HG03378 (cell line): ENCODE data around the gene THAP11.
"Not testable (repeated sequence)": the region's sequence is repeated elsewhere in the genome, so short reads cannot be mapped to it uniquely, and the experiment has no call there.

ENCODE experiments used
- ATAC-seq: cut with Tn5 transposase; IDR thresholded peaks from one replicate; pipeline ENCODE4 v1.9.1; 2021; ENCODE audit warnings: mild to moderate bottlenecking, moderate library complexity; ENCODE audit not compliant: unreplicated experiment

Gene THAP11

GRCh38 chr16:67834242-67834614 lies 7.9 kb upstream of the THAP11 start:
- ATAC-seq = no peak

- not testable (repeated sequence) for ATAC-seq
Measured at GRCh38 chr16:67837190-67837589, 4.9 kb upstream of the THAP11 start.

- no peak for ATAC-seq
Measured at GRCh38 chr16:67837811-67838210, 4.3 kb upstream of the THAP11 start.

GRCh38 chr16:67841198-67841815 lies 813 bp upstream of the THAP11 start:
- ATAC-seq = no peak

GRCh38 chr16:67842509-67843342 lies 606 bp downstream of the THAP11 start:
- ATAC-seq = no peak

GRCh38 chr16:67843343-67843765 lies 1.2 kb downstream of the THAP11 start:
- ATAC-seq = no peak

GRCh38 chr16:67844497-67844896 lies 2.4 kb downstream of the THAP11 start:
- ATAC-seq = no peak

- ATAC-seq = no peak
Measured at GRCh38 chr16:67845291-67846062, 3.4 kb downstream of the THAP11 start.

- no peak for ATAC-seq
Measured at GRCh38 chr16:67846063-67846319, 3.9 kb downstream of the THAP11 start.

- peak; percentile 50 for ATAC-seq
Measured at GRCh38 chr16:67846320-67847063, 4.4 kb downstream of the THAP11 start, which contains the start of gene NUTF2. TSS of gene NUTF2 (plus strand) at chr16:67846933. CDS start at chr16:67865131, 18,198 bp downstream.

- peak; percentile 18 for ATAC-seq
Measured at GRCh38 chr16:67847064-67847861, 5.1 kb downstream of the THAP11 start, which contains the start of gene CENPT. TSS of gene CENPT (minus strand) at chr16:67847693. CDS start at chr16:67833859, 13,834 bp downstream.

GRCh38 chr16:67848118-67848517 lies 6.0 kb downstream of the THAP11 start:
- ATAC-seq = no peak

- ATAC-seq = no peak
Measured at GRCh38 chr16:67853670-67854069, 11.6 kb downstream of the THAP11 start.

- no peak for ATAC-seq
Measured at GRCh38 chr16:67855789-67856188, 13.7 kb downstream of the THAP11 start.

GRCh38 chr16:67856927-67857546 lies 14.9 kb downstream of the THAP11 start:
- ATAC-seq = no peak

GRCh38 chr16:67857547-67858233 lies 15.6 kb downstream of the THAP11 start:
- ATAC-seq = no peak

- no peak for ATAC-seq
Measured at GRCh38 chr16:67858500-67858899, 16.4 kb downstream of the THAP11 start.

GRCh38 chr16:67860589-67861398 lies 18.7 kb downstream of the THAP11 start:
- no peak for ATAC-seq
